SK-N-SH (cell line): ENCODE results near the gene TNXB. TPM values are rescaled to one million over a fixed set of nuclear protein-coding genes. Genes with fewer than 3 reads are reported as not detected.
A peak's percentile ranks its signal among the peaks of the same experiment; 100 is the strongest.

Experiments
- CTCF ChIA-PET: fragments of 300-600, 350-600 bp; formaldehyde crosslinking; extraction: SDS; loops from one replicate; lab custom pipeline; 2021; lab: Yijun Ruan, JAX
- POLR2A ChIA-PET: fragments of 350-600 bp; sonication (Branson Sonifier 250); formaldehyde crosslinking; extraction: SDS; loops from one replicate; lab custom pipeline; 2020; ENCODE audit warnings: antibody characterized with exemption, inconsistent platforms; lab: Yijun Ruan, JAX
- DNase-seq: peaks from one replicate; pipeline ENCODE4 v3.0.0; 2012
- H2AFZ ChIP-seq: fragments of 200-600 bp; sonication (generic); 2 replicates; pipeline ENCODE4 v1.8.1; 2016; ENCODE audit warnings: antibody characterized with exemption, mild to moderate bottlenecking, low read depth
- H3F3A ChIP-seq: fragments of 200-600 bp; sonication (generic); replicated peaks from 2 replicates; pipeline ENCODE3; 2016; ENCODE audit warnings: antibody characterized with exemption, mild to moderate bottlenecking; ENCODE audit not compliant: insufficient read depth
- H3K27ac ChIP-seq, 2 experiments: fragments of 200-500 bp in 1 of 2; fragments of 200-600 bp in 1 of 2; sonication (Bioruptor generic) in 1 of 2; sonication (generic), shearing (Covaris generic) in 1 of 2; 2 replicates each; pipeline versions ENCODE4 v1.5.1 to v1.6.1; 2014 to 2016; ENCODE audit warnings: low read depth in 2 of 2, inconsistent platforms in 1 of 2, low read length in 1 of 2, mild to moderate bottlenecking in 1 of 2, mixed read lengths in 1 of 2
- H3K27me3 ChIP-seq: fragments of 200-600 bp; sonication (generic), shearing (Covaris generic); 2 replicates; pipeline ENCODE4 v1.6.1; 2016; ENCODE audit warnings: mixed run types; ENCODE audit not compliant: insufficient read depth
- H3K36me3 ChIP-seq, 2 experiments: fragments of 200-500 bp in 1 of 2; fragments of 200-600 bp in 1 of 2; sonication (Bioruptor generic) in 1 of 2; sonication (generic) in 1 of 2; replicated peaks in 1 of 2; 2 replicates each; pipeline versions ENCODE3 to v1.5.1; 2014 to 2016; ENCODE audit warnings: low read length in 1 of 2, mild to moderate bottlenecking in 1 of 2; ENCODE audit not compliant: insufficient read depth in 2 of 2, control insufficient read depth in 1 of 2
- H3K4me1 ChIP-seq, 2 experiments: fragments of 200-500 bp in 1 of 2; fragments of 200-600 bp in 1 of 2; sonication (Bioruptor generic) in 1 of 2; sonication (generic), shearing (Covaris generic) in 1 of 2; 2 replicates each; pipeline versions ENCODE4 v1.5.1 to v1.6.1; 2014 to 2016; ENCODE audit warnings: low read depth in 1 of 2, low read length in 1 of 2, mixed run types in 1 of 2; ENCODE audit not compliant: insufficient read depth in 2 of 2, control insufficient read depth in 1 of 2
- H3K4me2 ChIP-seq: fragments of 200-600 bp; sonication (generic), shearing (Covaris generic); 2 replicates; pipeline ENCODE4 v1.6.1; 2017; ENCODE audit warnings: mixed run types
- H3K4me3 ChIP-seq, 2 experiments: fragments of 200-500 bp in 1 of 2; fragments of 200-600 bp in 1 of 2; sonication (Bioruptor generic) in 1 of 2; sonication (generic), shearing (Covaris generic) in 1 of 2; 2 replicates each; pipeline versions ENCODE4 v1.5.1 to v1.8.1; 2014 to 2016; ENCODE audit warnings: low read depth in 2 of 2, inconsistent platforms in 1 of 2, low read length in 1 of 2, mild to moderate bottlenecking in 1 of 2, mixed read lengths in 1 of 2, moderate library complexity in 1 of 2
- H3K79me2 ChIP-seq: fragments of 200-600 bp; sonication (generic); 2 replicates; pipeline ENCODE4 v1.8.1; 2017; ENCODE audit warnings: mild to moderate bottlenecking; ENCODE audit not compliant: insufficient read depth
- H3K9ac ChIP-seq: fragments of 200-600 bp; sonication (generic); 2 replicates; pipeline ENCODE4 v1.6.1; 2017; ENCODE audit warnings: mixed run types
- H3K9me2 ChIP-seq: fragments of 200-600 bp; sonication (generic); 2 replicates; pipeline ENCODE4 v1.6.1; 2017; ENCODE audit warnings: mixed run types
- H3K9me3 ChIP-seq: fragments of 200-600 bp; sonication (generic); 2 replicates; pipeline ENCODE4 v1.6.1; 2017; ENCODE audit warnings: mixed run types, mild to moderate bottlenecking, moderate library complexity
- H4K20me1 ChIP-seq: fragments of 200-600 bp; sonication (generic); 2 replicates; pipeline ENCODE4 v1.6.1; 2017; ENCODE audit warnings: mild to moderate bottlenecking, mixed run types; ENCODE audit not compliant: insufficient read depth
- CHD2 ChIP-seq: fragments of 150-350 bp; IDR thresholded peaks from 2 replicates; pipeline ENCODE4 v1.6.1; 2018; ENCODE audit warnings: low read length; ENCODE audit not compliant: partially characterized antibody
- EP300 ChIP-seq, 2 experiments: IDR thresholded peaks; 2 replicates each; pipeline versions ENCODE4 v1.4.0 to v1.6.1; 2012; ENCODE audit warnings: borderline replicate concordance in 1 of 2, low read depth in 1 of 2, low read length in 1 of 2
- FOSL2 ChIP-seq: IDR thresholded peaks from 2 replicates; pipeline ENCODE4 v1.4.0; 2012; ENCODE audit warnings: low read depth, mild to moderate bottlenecking, moderate library complexity, borderline replicate concordance
- MXI1 ChIP-seq: IDR thresholded peaks from 2 replicates; pipeline ENCODE4 v1.6.1; 2012; ENCODE audit warnings: mild to moderate bottlenecking, low read depth, low read length, improper control_type of control experiment
- NFIC ChIP-seq: IDR thresholded peaks from 2 replicates; pipeline ENCODE4 v1.4.0; 2012; ENCODE audit warnings: borderline replicate concordance
- POLR2AphosphoS5 ChIP-seq: IDR thresholded peaks from 2 replicates; pipeline ENCODE4 v1.6.1; 2012; ENCODE audit warnings: low read depth, low read length
- RFX5 ChIP-seq: IDR thresholded peaks from 2 replicates; pipeline ENCODE4 v1.6.1; 2012; ENCODE audit warnings: mild to moderate bottlenecking, improper control_type of control experiment, low read length
- RXRA ChIP-seq: IDR thresholded peaks from 2 replicates; pipeline ENCODE4 v1.4.0; 2012; ENCODE audit warnings: low read depth, mild to moderate bottlenecking, borderline replicate concordance
- SIN3A ChIP-seq: IDR thresholded peaks from 2 replicates; pipeline ENCODE4 v1.6.1; 2012; ENCODE audit warnings: low read depth, mild to moderate bottlenecking, low read length, moderate library complexity, borderline replicate concordance
- SMC3 ChIP-seq: IDR thresholded peaks from 2 replicates; pipeline ENCODE4 v1.6.1; 2012; ENCODE audit warnings: low read depth, low read length, improper control_type of control experiment
- TCF12 ChIP-seq: IDR thresholded peaks from 2 replicates; pipeline ENCODE4 v1.4.0; 2012
- WGBS: methylation state at CpG from one replicate; pipeline ENCODE4 v1.1.6; 2017; ENCODE audit warnings: low lambda C conversion rate; 5-methylcytosine and 5-hydroxymethylcytosine counted together
- polyA plus RNA-seq, 3 experiments: library from polyadenylated mRNA; depleted of rRNA; stranded (reverse); fragments of >200 nt; gene quantifications; 2 replicates each; pipeline ENCODE4 v1.2.3, GENCODE V29; 2012
- TF ChIP-seq, protein P1 (sequence below): IDR thresholded peaks from 2 replicates; pipeline ENCODE4 v1.6.1; 2012; ENCODE audit warnings: mild to moderate bottlenecking, low read depth, low read length, moderate library complexity
- TF ChIP-seq, protein P2 (sequence below): IDR thresholded peaks from 2 replicates; pipeline ENCODE4; 2012
- TF ChIP-seq, protein P3 (sequence below): fragments of 150-350 bp; IDR thresholded peaks from 2 replicates; pipeline ENCODE4 v1.6.1; 2017; ENCODE audit warnings: antibody characterized with exemption, low read length, low read depth, borderline replicate concordance
- TF ChIP-seq, protein P4 (sequence below): fragments of 150-350 bp; IDR thresholded peaks from 2 replicates; pipeline ENCODE4 v1.6.1; 2016; ENCODE audit warnings: mild to moderate bottlenecking, low read depth, low read length
- TF ChIP-seq, protein P5 (sequence below): IDR thresholded peaks from 2 replicates; pipeline ENCODE4 v1.4.0; 2012; ENCODE audit warnings: low read depth

The TNXB gene
- polyA plus RNA-seq, 1 of the 3 experiments (the other 2 are of a cell fraction), result 0.48 TPM

DNA sequence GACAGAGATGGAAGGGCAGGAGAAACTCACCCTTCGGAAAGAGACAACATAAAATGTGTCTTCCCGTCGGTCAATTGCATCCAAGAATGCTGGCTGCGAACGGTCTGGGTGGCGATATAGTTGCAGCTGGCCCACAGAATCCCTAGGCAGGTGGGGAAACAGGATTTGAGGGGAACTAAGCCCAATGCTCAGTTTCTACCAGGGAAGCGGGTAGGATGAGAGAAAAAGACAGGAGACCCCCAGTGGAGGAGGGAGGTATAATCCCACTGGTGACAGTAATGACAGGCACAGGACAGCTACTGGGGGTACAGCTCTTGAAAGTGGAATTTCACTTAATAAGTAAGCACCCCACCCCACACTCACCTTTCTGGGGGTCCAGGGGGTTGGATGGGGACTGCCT is 7.5 kb upstream of the TNXB start (continued):
- no peak for TF ChIP-seq FOSL2
- TF ChIP-seq POLR2AphosphoS5, result no peak
- no peak for TF ChIP-seq NFIC
- TF ChIP-seq, protein P1, sequence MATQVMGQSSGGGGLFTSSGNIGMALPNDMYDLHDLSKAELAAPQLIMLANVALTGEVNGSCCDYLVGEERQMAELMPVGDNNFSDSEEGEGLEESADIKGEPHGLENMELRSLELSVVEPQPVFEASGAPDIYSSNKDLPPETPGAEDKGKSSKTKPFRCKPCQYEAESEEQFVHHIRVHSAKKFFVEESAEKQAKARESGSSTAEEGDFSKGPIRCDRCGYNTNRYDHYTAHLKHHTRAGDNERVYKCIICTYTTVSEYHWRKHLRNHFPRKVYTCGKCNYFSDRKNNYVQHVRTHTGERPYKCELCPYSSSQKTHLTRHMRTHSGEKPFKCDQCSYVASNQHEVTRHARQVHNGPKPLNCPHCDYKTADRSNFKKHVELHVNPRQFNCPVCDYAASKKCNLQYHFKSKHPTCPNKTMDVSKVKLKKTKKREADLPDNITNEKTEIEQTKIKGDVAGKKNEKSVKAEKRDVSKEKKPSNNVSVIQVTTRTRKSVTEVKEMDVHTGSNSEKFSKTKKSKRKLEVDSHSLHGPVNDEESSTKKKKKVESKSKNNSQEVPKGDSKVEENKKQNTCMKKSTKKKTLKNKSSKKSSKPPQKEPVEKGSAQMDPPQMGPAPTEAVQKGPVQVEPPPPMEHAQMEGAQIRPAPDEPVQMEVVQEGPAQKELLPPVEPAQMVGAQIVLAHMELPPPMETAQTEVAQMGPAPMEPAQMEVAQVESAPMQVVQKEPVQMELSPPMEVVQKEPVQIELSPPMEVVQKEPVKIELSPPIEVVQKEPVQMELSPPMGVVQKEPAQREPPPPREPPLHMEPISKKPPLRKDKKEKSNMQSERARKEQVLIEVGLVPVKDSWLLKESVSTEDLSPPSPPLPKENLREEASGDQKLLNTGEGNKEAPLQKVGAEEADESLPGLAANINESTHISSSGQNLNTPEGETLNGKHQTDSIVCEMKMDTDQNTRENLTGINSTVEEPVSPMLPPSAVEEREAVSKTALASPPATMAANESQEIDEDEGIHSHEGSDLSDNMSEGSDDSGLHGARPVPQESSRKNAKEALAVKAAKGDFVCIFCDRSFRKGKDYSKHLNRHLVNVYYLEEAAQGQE, result no peak
- no peak for TF ChIP-seq RXRA

DNA sequence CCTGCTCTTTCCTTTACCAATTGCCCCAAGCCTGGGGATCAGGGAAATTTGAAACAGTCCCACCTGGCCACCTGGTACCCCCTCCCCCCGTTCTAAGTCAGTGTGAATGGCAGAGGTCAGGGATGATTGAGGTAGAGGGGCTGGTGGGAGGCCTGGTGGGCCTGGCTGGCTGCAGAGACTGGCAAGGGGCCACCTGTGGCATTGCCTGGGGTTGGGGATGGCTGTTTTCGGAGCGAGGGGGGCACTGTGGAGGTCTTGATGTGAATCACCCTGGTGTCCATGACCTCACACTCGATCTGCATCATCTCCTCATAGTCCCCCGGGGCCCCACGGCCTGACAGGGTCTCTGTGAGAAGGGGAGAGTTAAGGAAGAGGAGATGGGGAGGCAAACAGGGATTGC is 6.5 kb upstream of the TNXB start:
- POLR2A ChIA-PET, result no interaction called here
- TF ChIP-seq SMC3, result no peak
- no peak for TF ChIP-seq CHD2
- TF ChIP-seq, all 33 proteins: peak for 0
- no peaks in the 10 kb centered on the region for H4K20me1 ChIP-seq
- peak overlapping the region in 1 of 2 experiments; percentile 83; a peak in 2 of 4 replicates for H3K27ac ChIP-seq
- no peak for DNase-seq
- WGBS, result 92% methylated on average over 6 of the region's 6 CpGs
- H2AFZ ChIP-seq, result no peak overlapping the region
- H3K4me2 ChIP-seq, result no peak overlapping the region
- H3K9ac ChIP-seq, result no peak overlapping the region; the same call in 1 of the 2 replicates
- CTCF ChIA-PET, result interaction anchor here (0.6 to 4.1 kb wide), 3 partner anchors 14 to 894 kb away, joined by 3 to 43 read pairs (median 5); partner anchors contain the start of genes ATF6B and FKBPL
- H3K79me2 ChIP-seq, result no peaks in the 10 kb centered on the region
- H3K9me3 ChIP-seq, result no peaks in the 10 kb centered on the region
- H3K36me3 ChIP-seq, result peaks cover 12 to 22% of the 10 kb centered on the region in 2 experiments
- H3K4me3 ChIP-seq, result no peak overlapping the region
- no peaks in the 10 kb centered on the region for H3K9me2 ChIP-seq
- no peaks in the 10 kb centered on the region for H3K27me3 ChIP-seq
- H3K4me1 ChIP-seq, result peaks cover 3 to 9% of the 10 kb centered on the region in 2 experiments; a peak in 1 of 4 replicates
- H3F3A ChIP-seq, result peaks cover 45% of the 10 kb centered on the region

DNA sequence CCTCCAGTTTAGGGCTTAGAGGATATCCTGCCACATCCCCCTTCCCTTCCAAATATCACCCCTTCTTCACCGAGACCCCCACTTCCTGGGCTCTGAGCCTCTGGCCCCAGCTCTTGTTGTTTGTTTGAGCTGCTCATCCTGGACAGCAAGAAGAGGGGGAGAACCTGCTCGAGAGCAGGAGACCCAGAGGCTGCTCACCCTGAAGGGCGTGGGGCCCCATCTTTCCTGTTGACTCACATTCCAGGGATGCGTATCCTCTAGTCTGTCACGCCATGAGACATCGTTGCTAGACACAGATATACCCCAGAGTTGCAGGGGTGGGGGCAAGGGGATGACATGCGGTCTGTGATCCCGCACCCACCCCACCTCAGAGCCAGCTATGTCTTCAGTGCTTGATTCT is 5.7 kb upstream of the TNXB start:
- H3K4me1 ChIP-seq, result peaks cover 3 to 9% of the 10 kb centered on the region in 2 experiments; a peak in 1 of 4 replicates
- peak overlapping the region; percentile 55; the same call in 1 of the 2 replicates for H3K9ac ChIP-seq
- peak overlapping the region; percentile 44; the same call in 1 of the 2 replicates for H3K4me2 ChIP-seq
- H3K27me3 ChIP-seq, result no peaks in the 10 kb centered on the region
- TF ChIP-seq SIN3A, result peak; percentile 48; the same call in 1 of the 2 replicates
- TF ChIP-seq MXI1, result no peak
- peak; percentile 55; the same call in 1 of the 2 replicates for TF ChIP-seq TCF12
- TF ChIP-seq, protein P2, sequence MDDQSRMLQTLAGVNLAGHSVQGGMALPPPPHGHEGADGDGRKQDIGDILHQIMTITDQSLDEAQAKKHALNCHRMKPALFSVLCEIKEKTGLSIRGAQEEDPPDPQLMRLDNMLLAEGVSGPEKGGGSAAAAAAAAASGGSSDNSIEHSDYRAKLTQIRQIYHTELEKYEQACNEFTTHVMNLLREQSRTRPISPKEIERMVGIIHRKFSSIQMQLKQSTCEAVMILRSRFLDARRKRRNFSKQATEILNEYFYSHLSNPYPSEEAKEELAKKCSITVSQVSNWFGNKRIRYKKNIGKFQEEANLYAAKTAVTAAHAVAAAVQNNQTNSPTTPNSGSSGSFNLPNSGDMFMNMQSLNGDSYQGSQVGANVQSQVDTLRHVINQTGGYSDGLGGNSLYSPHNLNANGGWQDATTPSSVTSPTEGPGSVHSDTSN, result peak; percentile 61; the same call in 1 of the 2 replicates
- TF ChIP-seq, protein P3, sequence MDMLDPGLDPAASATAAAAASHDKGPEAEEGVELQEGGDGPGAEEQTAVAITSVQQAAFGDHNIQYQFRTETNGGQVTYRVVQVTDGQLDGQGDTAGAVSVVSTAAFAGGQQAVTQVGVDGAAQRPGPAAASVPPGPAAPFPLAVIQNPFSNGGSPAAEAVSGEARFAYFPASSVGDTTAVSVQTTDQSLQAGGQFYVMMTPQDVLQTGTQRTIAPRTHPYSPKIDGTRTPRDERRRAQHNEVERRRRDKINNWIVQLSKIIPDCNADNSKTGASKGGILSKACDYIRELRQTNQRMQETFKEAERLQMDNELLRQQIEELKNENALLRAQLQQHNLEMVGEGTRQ, result no peak
- no peak for TF ChIP-seq RFX5
- TF ChIP-seq, protein P4, sequence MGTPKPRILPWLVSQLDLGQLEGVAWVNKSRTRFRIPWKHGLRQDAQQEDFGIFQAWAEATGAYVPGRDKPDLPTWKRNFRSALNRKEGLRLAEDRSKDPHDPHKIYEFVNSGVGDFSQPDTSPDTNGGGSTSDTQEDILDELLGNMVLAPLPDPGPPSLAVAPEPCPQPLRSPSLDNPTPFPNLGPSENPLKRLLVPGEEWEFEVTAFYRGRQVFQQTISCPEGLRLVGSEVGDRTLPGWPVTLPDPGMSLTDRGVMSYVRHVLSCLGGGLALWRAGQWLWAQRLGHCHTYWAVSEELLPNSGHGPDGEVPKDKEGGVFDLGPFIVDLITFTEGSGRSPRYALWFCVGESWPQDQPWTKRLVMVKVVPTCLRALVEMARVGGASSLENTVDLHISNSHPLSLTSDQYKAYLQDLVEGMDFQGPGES, result no peak
- TF ChIP-seq, protein P5, sequence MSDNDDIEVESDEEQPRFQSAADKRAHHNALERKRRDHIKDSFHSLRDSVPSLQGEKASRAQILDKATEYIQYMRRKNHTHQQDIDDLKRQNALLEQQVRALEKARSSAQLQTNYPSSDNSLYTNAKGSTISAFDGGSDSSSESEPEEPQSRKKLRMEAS, result peak; percentile 56; the same call in 1 of the 2 replicates
- peak; percentile 50; the same call in 1 of the 2 replicates for TF ChIP-seq FOSL2
- TF ChIP-seq EP300 (IDR thresholded peaks at IDR 0.05; ENCODE audit: borderline replicate concordance in 1 of 2, low read depth in 1 of 2, low read length in 1 of 2), result 0 out of 4 replicates have a peak, but pooled peaks of 1 of the 2 experiments have one; percentile 8
- peaks cover 42% of the 10 kb centered on the region for H3F3A ChIP-seq
- H3K27ac ChIP-seq, result peak overlapping the region in 1 of 2 experiments; percentile 83; a peak in 3 of 4 replicates
- POLR2A ChIA-PET, result interaction anchor here (0.6 kb wide), 1 partner anchor 148 kb away, joined by 3 read pairs; no protein-coding TSS in a partner anchor
- no peaks in the 10 kb centered on the region for H4K20me1 ChIP-seq
- peaks cover 8 to 21% of the 10 kb centered on the region in 2 experiments for H3K36me3 ChIP-seq
- DNase-seq, result no peak
- CTCF ChIA-PET, result interaction anchor here (1.0 to 1.1 kb wide), 2 partner anchors 40 to 1004 kb away, joined by 3 read pairs; no protein-coding TSS in a partner anchor
- no peaks in the 10 kb centered on the region for H3K79me2 ChIP-seq
- no peaks in the 10 kb centered on the region for H3K9me3 ChIP-seq
- WGBS, result 35% methylated on average over 8 of the region's 8 CpGs
- H3K9me2 ChIP-seq, result no peaks in the 10 kb centered on the region
- H2AFZ ChIP-seq, result no peak overlapping the region
- no peak overlapping the region for H3K4me3 ChIP-seq
